H9 (cell line): ENCODE data around the gene CSTPP1. TPM values are rescaled to one million over a fixed set of nuclear protein-coding genes. Genes with fewer than 3 reads are reported as not detected.
A peak's percentile ranks its signal among the peaks of the same experiment; 100 is the strongest.

Experiments
- DNase-seq: peaks from one replicate; pipeline ENCODE4 v3.0.0-alpha.2; 2017
- H2AFZ ChIP-seq: one replicate; pipeline ENCODE4 v1.6.1; 2013; ENCODE audit warnings: mild to moderate bottlenecking, low read length, control low read depth, moderate library complexity
- H2AK5ac ChIP-seq: 2 replicates; pipeline ENCODE4 v1.6.1; 2013; ENCODE audit warnings: low read length, control low read depth, mixed read lengths; ENCODE audit not compliant: insufficient read length
- H2BK120ac ChIP-seq: one replicate; pipeline ENCODE4 v1.6.1; 2013; ENCODE audit warnings: low read depth, mild to moderate bottlenecking, low read length, control low read depth, inconsistent platforms; ENCODE audit not compliant: poor library complexity, severe bottlenecking
- H2BK12ac ChIP-seq: 2 replicates; pipeline ENCODE4 v1.6.1; 2013; ENCODE audit warnings: low read length, control low read depth, mixed read lengths, low read depth; ENCODE audit not compliant: insufficient read length
- H2BK15ac ChIP-seq: 2 replicates; pipeline ENCODE4 v1.6.1; 2013; ENCODE audit warnings: low read depth, low read length, control low read depth
- H2BK20ac ChIP-seq: one replicate; pipeline ENCODE4 v1.6.1; 2013; ENCODE audit warnings: low read depth, mild to moderate bottlenecking, low read length, control low read depth, inconsistent platforms; ENCODE audit not compliant: poor library complexity, severe bottlenecking
- H2BK5ac ChIP-seq: 2 replicates; pipeline ENCODE4 v1.6.1; 2013; ENCODE audit warnings: low read length, control low read depth, mixed read lengths; ENCODE audit not compliant: insufficient read length
- H3K14ac ChIP-seq: 2 replicates; pipeline ENCODE4 v1.6.1; 2013; ENCODE audit warnings: low read length, control low read depth; ENCODE audit not compliant: insufficient read depth
- H3K18ac ChIP-seq: 2 replicates; pipeline ENCODE4 v1.6.1; 2013; ENCODE audit warnings: low read depth, mild to moderate bottlenecking, mixed read lengths, low read length, control low read depth; ENCODE audit not compliant: insufficient read length
- H3K23ac ChIP-seq: 2 replicates; pipeline ENCODE4 v1.6.1; 2013; ENCODE audit warnings: low read length, control low read depth, mixed read lengths, low read depth; ENCODE audit not compliant: insufficient read length
- H3K23me2 ChIP-seq: 2 replicates; pipeline ENCODE4 v1.6.1; 2013; ENCODE audit warnings: low read depth, mild to moderate bottlenecking, mixed read lengths, low read length, control low read depth; ENCODE audit not compliant: insufficient read length, poor library complexity, severe bottlenecking
- H3K27ac ChIP-seq: 2 replicates; pipeline ENCODE4 v1.5.1; 2013; ENCODE audit warnings: low read length, control low read depth, mixed read lengths, low read depth; ENCODE audit not compliant: insufficient read length
- H3K27me3 ChIP-seq: 2 replicates; pipeline ENCODE4 v1.6.1; 2013; ENCODE audit warnings: low read length, control low read depth, inconsistent platforms; ENCODE audit not compliant: insufficient read depth
- H3K4ac ChIP-seq: 2 replicates; pipeline ENCODE4 v1.6.1; 2013; ENCODE audit warnings: low read depth, mild to moderate bottlenecking, control low read depth, inconsistent platforms, low read length, moderate library complexity
- H3K4me1 ChIP-seq: 2 replicates; pipeline ENCODE4 v1.6.1; 2013; ENCODE audit warnings: low read length, control low read depth, inconsistent platforms; ENCODE audit not compliant: insufficient read depth
- H3K4me2 ChIP-seq: 2 replicates; pipeline ENCODE4 v1.6.1; 2013; ENCODE audit warnings: low read length, control low read depth, mixed read lengths; ENCODE audit not compliant: insufficient read length, insufficient read depth
- H3K56ac ChIP-seq: 2 replicates; pipeline ENCODE4 v1.6.1; 2013; ENCODE audit warnings: low read depth, mild to moderate bottlenecking, mixed read lengths, low read length, control low read depth; ENCODE audit not compliant: insufficient read length
- H3K79me1 ChIP-seq: 2 replicates; pipeline ENCODE4 v1.6.1; 2013; ENCODE audit warnings: low read depth, mild to moderate bottlenecking, moderate library complexity, low read length, control low read depth, inconsistent platforms; ENCODE audit not compliant: insufficient read depth, poor library complexity, severe bottlenecking
- H3K79me2 ChIP-seq: 2 replicates; pipeline ENCODE4 v1.6.1; 2013; ENCODE audit warnings: low read length, control low read depth, inconsistent platforms; ENCODE audit not compliant: insufficient read depth
- H3K9ac ChIP-seq: 2 replicates; pipeline ENCODE4 v1.6.1; 2013; ENCODE audit warnings: low read length, control low read depth, mixed read lengths; ENCODE audit not compliant: insufficient read length; ENCODE audit errors: extremely low read depth
- H3K9me3 ChIP-seq: one replicate; pipeline ENCODE4 v1.6.1; 2013; ENCODE audit warnings: low read depth, low read length, inconsistent platforms; ENCODE audit not compliant: control insufficient read depth
- H3T11ph ChIP-seq: one replicate; pipeline ENCODE4 v1.6.1; 2013; ENCODE audit warnings: mild to moderate bottlenecking, low read length, control low read depth, inconsistent platforms
- H4K20me1 ChIP-seq: one replicate; pipeline ENCODE4 v1.6.1; 2013; ENCODE audit not compliant: control insufficient read depth, insufficient read length, insufficient read depth
- H4K5ac ChIP-seq: 2 replicates; pipeline ENCODE4 v1.6.1; 2013; ENCODE audit warnings: low read depth, mild to moderate bottlenecking, mixed read lengths, low read length, control low read depth; ENCODE audit not compliant: insufficient read length
- H4K8ac ChIP-seq: replicated peaks from 2 replicates; pipeline ENCODE4 v1.6.1; 2013; ENCODE audit warnings: low read length, control low read depth, mixed read lengths, low read depth; ENCODE audit not compliant: insufficient read length
- H4K91ac ChIP-seq: 2 replicates; pipeline ENCODE4 v1.6.1; 2013; ENCODE audit warnings: low read depth, mild to moderate bottlenecking, moderate library complexity, mixed read lengths, low read length, control low read depth; ENCODE audit not compliant: insufficient read length
- H3K27ac Mint-ChIP-seq, 3 experiments: 2 replicates in 2 of 3; 3 replicates in 1 of 3; pipeline ENCODE4 v1.8.0; 2020 to 2021; ENCODE audit warnings: mixed read lengths in 3 of 3, mild to moderate bottlenecking in 1 of 3, moderate library complexity in 1 of 3
- H3K27me3 Mint-ChIP-seq: 2 replicates; pipeline ENCODE4 v1.8.0; 2021; ENCODE audit warnings: low read depth, mild to moderate bottlenecking, moderate library complexity, mixed read lengths
- H3K36me3 Mint-ChIP-seq, 3 experiments: 2 replicates in 2 of 3; 3 replicates in 1 of 3; pipeline ENCODE4 v1.8.0; 2020 to 2021; ENCODE audit warnings: low read depth in 3 of 3, mixed read lengths in 3 of 3; ENCODE audit not compliant: insufficient read depth in 1 of 3
- H3K4me1 Mint-ChIP-seq, 2 experiments: 2 replicates each; pipeline ENCODE4 v1.8.0; 2020; ENCODE audit warnings: mixed read lengths in 2 of 2
- H3K4me3 Mint-ChIP-seq, 2 experiments: 2 replicates in 1 of 2; 3 replicates in 1 of 2; pipeline ENCODE4 v1.8.0; 2020 to 2021; ENCODE audit warnings: mild to moderate bottlenecking in 2 of 2, mixed read lengths in 2 of 2, moderate library complexity in 1 of 2
- H3K9me3 Mint-ChIP-seq, 2 experiments: 2 replicates in 1 of 2; 3 replicates in 1 of 2; pipeline ENCODE4 v1.8.0; 2020; ENCODE audit warnings: mild to moderate bottlenecking in 2 of 2, mixed read lengths in 2 of 2, moderate library complexity in 1 of 2
- WGBS: extraction: QIAGEN DNeasy Blood & Tissue Kit; methylation state at CpG from one replicate; pipeline ENCODE4 v1.1.7; 2013; ENCODE audit warnings: missing lambda C conversion rate, low lambda C conversion rate, mixed read lengths; ENCODE audit not compliant: insufficient read length; ENCODE audit errors: extremely low coverage; 5-methylcytosine and 5-hydroxymethylcytosine counted together
- total RNA-seq: library from RNA; stranded (reverse); gene quantifications from 2 replicates; pipeline ENCODE4 v1.2.1, GENCODE V29; 2021
- TF ChIP-seq, protein P1 (sequence below): fragments of 200-600 bp; sonication (generic); conservative IDR thresholded peaks from 3 replicates; pipeline ENCODE4 v1.8.0; 2021; ENCODE audit warnings: antibody characterized with exemption, mild to moderate bottlenecking

Gene CSTPP1
- total RNA-seq, 1 experiment from 2014 or later = 21.2 TPM

DNA sequence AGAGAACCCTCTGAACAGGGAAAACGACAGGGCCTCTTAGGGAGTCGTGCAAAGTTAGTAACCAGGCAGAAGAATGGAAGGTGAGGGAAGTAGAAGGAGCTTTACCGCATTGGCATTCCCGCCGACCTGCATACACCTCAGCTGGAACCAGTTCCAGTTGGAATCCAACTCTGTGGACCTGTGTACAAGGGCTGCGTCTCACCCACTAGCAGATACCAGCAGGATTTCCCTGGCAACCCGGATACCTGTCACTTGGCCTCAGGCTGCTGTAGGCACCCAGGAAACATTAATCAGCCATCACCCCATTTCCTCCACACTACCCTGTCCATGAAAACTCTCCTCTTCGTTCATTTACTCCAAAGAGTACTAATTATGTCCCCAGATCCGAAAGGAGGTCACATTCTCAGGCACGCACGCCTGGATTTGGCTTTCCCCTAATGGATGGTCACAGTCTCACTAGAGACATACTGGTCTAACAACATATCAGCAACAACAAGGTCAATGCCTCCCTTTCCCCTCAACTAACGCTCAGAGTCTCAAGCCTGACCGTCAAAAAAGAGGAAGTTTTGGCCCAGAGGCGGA lies 239.3 kb downstream of the CSTPP1 start:
- H4K5ac ChIP-seq = peak overlapping the region; percentile 64
- peaks cover 15% of the 10 kb centered on the region; the same call in 1 of the 2 replicates for H3K79me2 ChIP-seq
- Mint-ChIP-seq H3K4me1 (peaks cover 19 to 21% of the 10 kb centered on the region in 2 experiments), H3K9me3 (no peaks in the 10 kb centered on the region), H3K27me3 (no peaks in the 10 kb centered on the region), H3K36me3 (peaks cover 10 to 59% (median 50%) of the 10 kb centered on the region in 3 experiments; a peak in 6 of 7 replicates), H3K27ac (peak overlapping the region; percentile 99 to 100 (median 100)), H3K4me3 (peak overlapping the region; percentile 98)
- DNase-seq = no peak
- H3K27me3 ChIP-seq = no peaks in the 10 kb centered on the region
- WGBS = no CpG with 5 or more reads among the region's 14 CpGs
- H3K27ac ChIP-seq = peak overlapping the region; percentile 4
- H3K14ac ChIP-seq = peak overlapping the region; percentile 97; the same call in 1 of the 2 replicates
- H4K91ac ChIP-seq = peak overlapping the region; percentile 60
- peak overlapping the region; percentile 98 for H3K9ac ChIP-seq
- H4K20me1 ChIP-seq = no peaks in the 10 kb centered on the region
- H3K4me2 ChIP-seq = peak overlapping the region; percentile 100
- H2AK5ac ChIP-seq = no peak overlapping the region
- H3K9me3 ChIP-seq = no peaks in the 10 kb centered on the region
- peaks cover 8% of the 10 kb centered on the region for H3K23me2 ChIP-seq
- H3K23ac ChIP-seq = no peak overlapping the region
- no peak overlapping the region for H2AFZ ChIP-seq
- H3K4me1 ChIP-seq = peaks cover 5% of the 10 kb centered on the region; the same call in 1 of the 2 replicates
- TF ChIP-seq, protein P1, sequence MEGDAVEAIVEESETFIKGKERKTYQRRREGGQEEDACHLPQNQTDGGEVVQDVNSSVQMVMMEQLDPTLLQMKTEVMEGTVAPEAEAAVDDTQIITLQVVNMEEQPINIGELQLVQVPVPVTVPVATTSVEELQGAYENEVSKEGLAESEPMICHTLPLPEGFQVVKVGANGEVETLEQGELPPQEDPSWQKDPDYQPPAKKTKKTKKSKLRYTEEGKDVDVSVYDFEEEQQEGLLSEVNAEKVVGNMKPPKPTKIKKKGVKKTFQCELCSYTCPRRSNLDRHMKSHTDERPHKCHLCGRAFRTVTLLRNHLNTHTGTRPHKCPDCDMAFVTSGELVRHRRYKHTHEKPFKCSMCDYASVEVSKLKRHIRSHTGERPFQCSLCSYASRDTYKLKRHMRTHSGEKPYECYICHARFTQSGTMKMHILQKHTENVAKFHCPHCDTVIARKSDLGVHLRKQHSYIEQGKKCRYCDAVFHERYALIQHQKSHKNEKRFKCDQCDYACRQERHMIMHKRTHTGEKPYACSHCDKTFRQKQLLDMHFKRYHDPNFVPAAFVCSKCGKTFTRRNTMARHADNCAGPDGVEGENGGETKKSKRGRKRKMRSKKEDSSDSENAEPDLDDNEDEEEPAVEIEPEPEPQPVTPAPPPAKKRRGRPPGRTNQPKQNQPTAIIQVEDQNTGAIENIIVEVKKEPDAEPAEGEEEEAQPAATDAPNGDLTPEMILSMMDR = no peak
- no peak overlapping the region for H2BK20ac ChIP-seq
- peak overlapping the region; percentile 70 for H4K8ac ChIP-seq
- no peak overlapping the region for H3K56ac ChIP-seq
- H2BK12ac ChIP-seq = no peak overlapping the region
- H3K18ac ChIP-seq = no peak overlapping the region
- no peak overlapping the region for H2BK15ac ChIP-seq
- H2BK120ac ChIP-seq = no peak overlapping the region
- peak overlapping the region; percentile 35; the same call in 1 of the 2 replicates for H3K4ac ChIP-seq
- H3K79me1 ChIP-seq = peaks cover 9% of the 10 kb centered on the region
- no peak overlapping the region for H2BK5ac ChIP-seq
- H3T11ph ChIP-seq = no peak overlapping the region
